GM19023 (cell line): Measurements from ENCODE around the gene MLN.
A peak's percentile ranks its signal among the peaks of the same experiment; 100 is the strongest.

Source experiments
- ATAC-seq: cut with Tn5 transposase; IDR thresholded peaks from one replicate; pipeline ENCODE4 v1.9.1; 2021; ENCODE audit warnings: mild to moderate bottlenecking, moderate library complexity; ENCODE audit not compliant: unreplicated experiment

The MLN gene

GRCh38 chr6:33790910-33791309 is 12.9 kb downstream of the MLN start:
- no peak for ATAC-seq

GRCh38 chr6:33790379-33790778 is 13.4 kb downstream of the MLN start:
- ATAC-seq = no peak

- ATAC-seq = no peak
These were observed 14.3 kb downstream of the MLN start for GRCh38 chr6:33789550-33789895.

GRCh38 chr6:33788694-33789549 is 14.9 kb downstream of the MLN start, which contains the start of gene LEMD2:
Gene LEMD2 (minus strand): TSS chr6:33789130. CDS start chr6:33789116, 14 bp downstream.
- ATAC-seq = peak; percentile 87

DNA sequence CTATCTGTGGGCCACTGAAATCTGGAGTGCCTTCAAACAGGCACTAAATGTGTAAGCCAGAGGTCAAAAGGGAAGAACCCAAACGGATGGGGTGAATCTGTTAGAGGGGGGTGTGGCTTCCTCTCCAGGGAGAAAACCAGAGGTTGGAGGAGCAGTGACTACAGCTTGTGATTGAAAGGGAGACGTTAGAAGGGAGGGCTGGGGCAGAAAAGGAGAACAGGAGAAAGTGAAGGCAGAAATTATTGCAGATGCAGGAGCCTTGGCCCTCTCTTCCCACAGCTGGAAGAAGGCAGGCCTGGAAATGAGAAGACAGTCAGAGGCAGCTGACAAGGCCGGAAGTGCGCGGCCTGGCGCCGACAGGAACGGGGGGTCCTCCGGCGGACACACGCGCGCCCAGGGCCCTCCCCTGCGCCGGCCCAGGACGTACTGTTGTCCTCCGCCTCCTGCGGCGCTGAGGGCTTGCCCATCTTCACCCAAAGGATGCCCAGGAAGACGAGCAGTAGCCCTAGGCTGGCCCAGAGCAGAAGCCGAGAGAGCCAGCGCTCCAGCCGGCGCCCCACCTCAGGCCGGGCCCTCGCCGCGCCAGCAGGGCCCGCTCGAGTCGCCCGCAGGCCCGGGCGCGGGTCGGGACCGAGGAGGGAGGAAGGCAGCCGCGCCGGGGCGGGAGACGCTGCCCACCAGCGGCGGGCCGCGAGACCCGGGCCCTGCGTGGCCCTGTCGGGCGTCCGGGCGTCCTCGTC is 15.7 kb downstream of the MLN start:
- peak; percentile 52 for ATAC-seq

DNA sequence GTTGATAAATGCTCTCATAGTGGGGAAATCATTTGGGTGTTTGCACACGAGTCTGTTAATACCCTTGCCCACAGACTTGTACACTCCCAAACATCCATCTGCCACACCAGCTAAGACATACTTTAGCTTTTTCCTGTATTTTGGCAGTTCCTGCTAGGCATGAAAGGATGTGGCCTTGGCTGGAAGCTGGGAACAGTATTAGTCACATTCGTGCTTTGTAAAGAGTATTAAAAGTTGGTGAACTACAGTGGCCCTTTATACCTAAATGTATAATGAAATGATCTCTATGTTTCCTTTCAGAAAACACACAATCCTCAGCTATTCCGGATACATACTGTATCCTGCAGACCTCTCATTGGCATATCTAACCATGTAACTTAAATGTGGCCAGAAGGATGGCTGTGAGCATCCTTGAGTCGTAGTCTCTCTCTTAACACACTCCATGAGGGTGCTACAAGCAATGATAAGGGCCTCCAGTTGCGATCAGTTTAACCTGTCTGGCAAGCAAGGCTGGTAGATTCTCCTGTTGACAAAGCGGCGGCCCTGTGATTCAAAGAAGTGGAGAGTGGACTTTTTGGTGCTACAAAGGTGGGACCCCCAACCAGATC is 16.4 kb downstream of the MLN start:
- ATAC-seq = no peak

GRCh38 chr6:33786736-33787135 is 17.1 kb downstream of the MLN start:
- ATAC-seq = no peak

GRCh38 chr6:33785778-33786177 is 18.0 kb downstream of the MLN start:
- ATAC-seq = no peak

GRCh38 chr6:33784787-33785186 is 19.0 kb downstream of the MLN start:
- ATAC-seq = no peak

- ATAC-seq = no peak
These were observed 19.9 kb downstream of the MLN start for GRCh38 chr6:33783781-33784520.

GRCh38 chr6:33782561-33782960 is 21.2 kb downstream of the MLN start:
- no peak for ATAC-seq

- no peak for ATAC-seq
These were observed 22.4 kb downstream of the MLN start for GRCh38 chr6:33781131-33781975.

DNA sequence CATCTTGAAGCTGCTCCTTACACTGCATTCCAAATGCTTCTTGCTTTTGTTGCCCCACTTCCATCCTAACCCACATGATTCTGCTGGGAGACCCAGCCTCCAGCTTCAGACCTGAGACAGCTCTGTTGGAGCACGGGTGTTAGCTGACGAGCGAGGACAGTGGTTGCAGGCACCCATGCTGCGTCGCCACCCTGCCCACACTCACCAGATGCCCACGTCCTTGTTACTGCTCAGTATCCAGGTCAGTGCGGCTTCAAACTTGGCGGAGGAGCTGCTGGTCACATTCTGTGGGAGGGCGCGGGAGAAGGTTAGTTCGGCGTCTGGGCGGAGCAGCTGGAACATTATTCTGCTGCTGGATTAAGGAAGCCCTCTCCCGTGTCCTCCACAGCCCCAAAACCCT is 23.9 kb downstream of the MLN start:
- no peak for ATAC-seq

- no peak for ATAC-seq
These were observed 24.5 kb downstream of the MLN start for GRCh38 chr6:33779290-33779689.

- ATAC-seq = no peak
These were observed 25.2 kb downstream of the MLN start for GRCh38 chr6:33778444-33779121.

DNA sequence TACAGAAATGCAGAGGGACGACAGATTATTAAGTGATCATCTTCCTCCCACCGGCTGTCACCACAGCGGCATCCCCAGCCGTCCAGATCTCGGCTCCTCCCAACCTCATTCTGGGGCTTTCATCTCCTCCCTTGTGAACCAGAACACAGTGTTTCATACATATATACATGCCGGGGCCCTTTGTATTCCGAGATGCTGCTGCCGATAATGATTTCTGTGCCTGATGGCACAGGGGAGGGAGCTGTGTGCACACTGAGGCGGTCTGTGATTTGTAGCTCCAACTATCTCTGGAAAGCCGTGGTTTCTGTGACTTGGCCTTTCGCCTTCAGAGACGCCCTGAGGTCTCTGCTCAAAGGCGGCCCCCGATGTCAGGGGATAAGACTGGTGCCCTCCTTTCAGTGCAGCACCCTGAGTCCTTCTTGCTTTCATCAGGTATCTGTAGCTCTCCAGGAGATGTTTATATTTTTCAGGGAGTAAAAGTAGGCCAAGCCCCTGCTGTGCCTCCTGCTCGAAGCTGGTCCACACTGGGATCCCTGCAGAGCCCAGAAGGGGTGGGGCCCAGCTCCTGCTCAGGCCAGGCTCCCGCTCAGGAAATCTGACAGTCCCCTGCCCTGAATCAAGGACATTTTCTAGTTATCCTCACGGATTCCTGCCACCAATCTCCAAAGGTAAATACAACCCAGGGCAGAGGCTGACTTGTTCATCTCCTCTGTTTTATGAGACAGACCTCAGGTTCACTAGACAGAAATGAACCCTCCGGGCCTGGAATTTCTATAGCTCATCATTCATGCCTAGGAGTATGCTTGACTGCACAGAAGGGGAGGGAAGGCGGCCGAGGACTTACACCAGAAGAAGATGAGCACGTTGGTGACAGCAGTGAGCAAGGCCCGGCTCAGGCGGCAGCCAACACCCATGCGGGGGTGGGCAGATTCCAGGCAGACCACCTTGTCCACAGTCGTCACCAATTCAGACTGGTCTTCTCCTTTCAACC is 26.1 kb downstream of the MLN start:
- no peak for ATAC-seq

DNA sequence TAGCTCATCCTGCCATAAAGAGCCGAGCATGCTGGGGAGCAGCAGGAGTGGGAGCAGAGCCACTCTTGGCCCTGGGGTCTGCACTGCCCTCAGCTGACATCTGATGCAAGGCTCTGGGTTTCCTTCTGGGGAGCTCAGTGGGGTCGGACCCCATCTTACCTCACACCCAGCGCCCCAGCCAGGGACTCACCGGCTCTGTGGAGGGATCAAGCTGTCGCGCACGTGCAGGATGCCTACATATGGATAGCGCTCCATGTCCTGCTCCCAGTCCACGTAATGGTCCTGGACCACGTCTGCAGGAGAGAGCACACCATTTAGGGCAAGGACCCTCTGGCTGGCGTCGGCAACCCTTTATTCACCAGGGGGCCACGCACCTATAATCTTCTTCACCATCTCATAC is 27.0 kb downstream of the MLN start:
- no peak for ATAC-seq

DNA sequence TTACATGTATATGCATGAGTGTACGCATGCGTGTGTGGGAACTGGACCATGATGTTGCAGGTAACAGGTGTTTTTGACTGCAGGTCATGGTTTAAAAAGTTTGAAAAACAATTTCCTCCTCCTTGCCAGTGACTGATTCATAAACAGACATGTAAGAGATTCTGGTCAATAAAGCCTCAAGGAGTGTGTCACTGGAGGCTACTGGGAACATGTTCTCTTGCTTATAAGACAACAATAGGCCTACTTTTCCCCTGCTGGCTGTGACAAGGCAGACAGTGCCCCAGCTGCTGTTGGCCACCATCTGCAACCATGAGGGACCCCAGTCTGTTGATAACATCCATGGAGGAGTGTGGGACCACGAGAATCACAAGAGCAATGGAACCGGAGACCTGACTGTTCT is 27.6 kb downstream of the MLN start:
- no peak for ATAC-seq
